Right ventricle myocardium superior (tissue), 1 donor: ENCODE measurements around the gene NDUFAF4. TPM values are rescaled to one million over a fixed set of nuclear protein-coding genes. Genes with fewer than 3 reads are reported as not detected.
A peak's percentile ranks its signal among the peaks of the same experiment; 100 is the strongest.
"Not testable (repeated sequence)": the region's sequence is repeated elsewhere in the genome, so short reads cannot be mapped to it uniquely, and the experiment has no call there.

Experiments
- ATAC-seq: fragments of 200-7000 bp; cut with Tn5 transposase; one replicate; pipeline ENCODE4 v1.9.1; 2020; ENCODE audit warnings: mild to moderate bottlenecking; ENCODE audit not compliant: poor library complexity
- DNase-seq: peaks from one replicate; pipeline ENCODE4 v3.0.0-alpha.2; 2020
- intact Hi-C: fragments of 100-400 bp; cut with DNase I; formaldehyde crosslinking; loops from one replicate; pipeline ENCODE4 v1.11.2; 2022
- total RNA-seq: library from RNA; stranded (reverse); fragmentation: NEBNext Ultra II Directional; extraction: Animal tissue kit (Norgen Biotek cat#: 25700); gene quantifications from one replicate; pipeline ENCODE4 v1.2.1, GENCODE V29; 2021
- donor health status: DM: no; HTN: yes; CAD: no; lungs with severe emphysema.

The NDUFAF4 gene
- total RNA-seq, 1 donor from 2014 or later = 101 TPM

DNA sequence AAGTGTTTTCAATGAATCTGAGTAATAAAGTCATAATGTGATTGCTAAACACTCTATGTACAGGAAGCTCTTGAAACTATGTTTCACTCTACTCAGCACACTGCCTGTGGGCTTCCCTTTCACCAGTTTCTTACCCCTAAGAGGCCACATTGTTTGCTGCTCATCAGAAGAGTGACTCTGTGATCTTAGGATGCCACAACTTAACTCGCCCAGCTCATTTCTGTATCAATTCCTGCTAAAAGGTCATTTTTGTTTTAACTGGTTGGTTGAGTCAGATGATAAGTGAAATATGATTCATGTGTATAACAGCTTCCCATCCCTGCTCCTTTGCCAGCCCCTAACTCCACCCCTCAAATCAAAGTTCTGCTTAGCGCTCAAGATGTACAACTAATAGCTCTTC is 9.8 kb upstream of the NDUFAF4 start:
- DNase-seq (no peak), ATAC-seq (no peak)
- intact Hi-C loops = no loop called here

DNA sequence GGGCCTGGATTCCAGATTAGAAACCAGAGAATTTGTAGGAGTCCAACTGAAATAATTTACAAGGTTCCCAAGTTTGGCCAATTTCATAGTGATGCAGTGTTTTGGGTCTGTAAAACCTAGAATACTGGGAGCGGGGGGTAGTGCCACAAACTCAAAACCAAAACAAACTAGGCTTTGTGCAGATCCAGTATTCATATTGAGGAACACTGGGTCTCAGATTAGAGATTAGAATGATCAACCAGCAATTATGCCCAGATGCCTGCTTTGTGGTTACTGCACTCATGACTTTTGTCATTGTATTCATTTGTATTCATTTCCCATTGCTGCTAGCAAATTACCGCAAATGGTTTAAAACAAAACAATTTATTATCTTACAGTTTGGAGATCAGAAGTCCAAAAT is 3.2 kb upstream of the NDUFAF4 start:
- ATAC-seq (no peak), DNase-seq (no peak)
- intact Hi-C loops = no loop called here

DNA sequence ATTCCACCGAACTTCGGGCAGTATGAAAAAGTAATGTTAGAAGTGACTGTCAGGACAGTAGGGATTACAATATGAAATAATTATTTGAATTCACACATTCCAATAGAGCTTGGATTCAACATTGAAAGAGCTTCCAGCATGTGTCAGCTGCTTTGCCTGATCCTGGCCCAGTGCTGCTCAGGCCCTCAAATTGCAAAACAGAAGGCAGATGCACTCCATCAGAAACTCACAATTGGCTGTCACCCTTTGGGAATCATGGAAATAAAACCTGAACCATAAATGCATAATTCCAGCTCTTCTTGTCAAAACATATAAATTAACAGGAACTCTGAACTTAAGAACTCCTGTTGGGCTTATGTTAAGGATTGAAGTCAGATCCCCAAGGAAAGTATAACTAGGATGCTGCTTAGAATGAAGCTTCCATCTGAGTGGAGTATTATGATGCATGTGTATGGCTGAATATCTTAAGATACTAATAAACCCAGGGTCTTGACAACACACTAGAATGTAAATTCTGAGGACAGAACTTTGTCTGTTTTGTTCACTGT is 1.8 kb upstream of the NDUFAF4 start:
- intact Hi-C loops = loop anchor here (5.0 kb wide), 3 partner anchors 62 to 277 kb away; partner anchors contain the start of gene GPR63
- ATAC-seq (no peak), DNase-seq (no peak)

DNA sequence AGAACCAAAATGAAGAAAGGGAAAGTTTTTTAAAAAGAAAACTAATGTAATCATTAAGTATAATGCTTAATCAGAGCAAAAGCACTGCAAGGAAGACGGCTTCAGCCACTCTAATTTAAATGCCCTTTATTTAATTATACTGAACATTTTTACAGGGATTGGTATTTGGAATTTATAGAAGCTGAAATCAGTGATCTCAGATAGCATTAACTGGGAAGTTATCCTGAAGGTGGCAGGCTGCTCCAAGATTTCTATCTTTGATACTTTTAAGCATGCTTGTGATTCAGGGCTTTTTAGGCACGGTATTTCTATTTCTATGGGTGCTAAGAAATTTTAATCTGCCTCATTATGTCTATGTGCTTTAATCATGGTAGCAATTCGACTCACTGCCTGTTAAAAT is 1.3 kb upstream of the NDUFAF4 start:
- intact Hi-C loops = loop anchor here (5.0 kb wide), 3 partner anchors 62 to 277 kb away; partner anchors contain the start of gene GPR63
- peak; percentile 32 for ATAC-seq
- no peak for DNase-seq

DNA sequence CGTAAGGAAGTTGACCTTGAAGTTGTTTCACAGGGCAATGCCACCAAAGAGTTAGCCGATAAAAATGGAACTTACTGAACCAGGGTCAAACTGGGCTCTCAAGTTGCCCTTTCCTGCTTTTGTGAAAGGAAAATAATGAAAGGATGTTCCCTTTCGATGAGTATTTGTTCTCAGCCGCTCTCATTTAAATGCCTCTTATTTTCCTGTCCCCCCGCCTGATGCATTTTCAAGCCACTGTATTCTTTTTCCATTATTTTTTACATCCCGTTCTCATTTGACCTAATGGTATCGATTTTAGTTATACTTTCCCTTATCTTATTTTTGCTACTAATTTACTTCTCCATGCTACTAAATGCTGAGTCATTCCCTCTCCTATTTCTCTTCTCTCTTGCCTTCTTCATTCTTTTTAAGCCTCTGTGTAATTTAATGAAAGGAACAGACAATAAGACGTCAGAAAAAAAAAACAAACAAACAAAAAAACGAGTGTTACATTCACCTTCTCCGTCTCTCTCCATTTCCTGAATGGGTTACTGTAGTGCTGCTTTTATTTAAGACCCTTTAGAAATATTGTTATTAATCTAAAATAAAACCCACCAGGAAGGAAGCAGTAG is 655 bp upstream of the NDUFAF4 start:
- intact Hi-C loops = loop anchor here (5.0 kb wide), 3 partner anchors 61 to 276 kb away; partner anchors contain the start of gene GPR63
- ATAC-seq (no peak), DNase-seq (no peak)

DNA sequence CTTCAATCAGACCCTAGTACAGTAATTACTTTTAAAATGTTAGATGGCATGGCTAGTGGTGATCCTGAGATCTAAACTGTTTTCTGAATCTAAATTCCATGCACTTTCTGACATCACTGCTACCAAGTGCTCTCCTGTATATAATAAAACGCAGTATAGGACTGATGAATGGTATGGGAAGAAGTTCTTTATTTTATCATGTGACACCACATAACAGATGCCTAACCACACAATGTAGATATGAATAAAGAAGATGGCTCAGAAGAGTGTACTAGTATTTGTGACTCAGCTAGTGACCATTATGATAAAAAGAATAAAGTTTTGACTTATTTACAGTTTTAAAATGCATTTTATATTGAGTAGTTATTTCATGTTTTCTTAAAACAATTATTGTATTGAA is 8.5 kb downstream of the NDUFAF4 start:
- DNase-seq = no peak
- intact Hi-C loops = no loop called here
- no peak for ATAC-seq

DNA sequence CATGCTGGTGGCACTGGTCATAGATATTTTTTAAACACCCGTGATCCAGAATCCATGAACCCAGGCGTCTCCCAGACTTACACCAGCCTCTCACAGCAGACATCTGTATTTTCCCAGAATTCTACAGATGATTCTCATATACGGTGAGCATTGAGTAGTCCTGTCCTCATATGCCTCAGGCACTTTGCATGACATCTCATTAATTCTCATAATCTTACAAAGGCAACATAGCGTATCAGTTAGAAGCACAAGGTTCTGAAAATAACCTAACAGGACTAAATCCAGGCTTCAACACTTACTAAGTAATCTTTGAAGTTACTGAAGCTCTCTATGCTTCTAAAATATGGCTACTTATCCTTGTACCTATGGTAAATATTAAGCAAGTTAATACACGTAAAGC is 8.9 kb downstream of the NDUFAF4 start:
- ATAC-seq = no peak
- DNase-seq = no peak
- intact Hi-C loops = no loop called here

DNA sequence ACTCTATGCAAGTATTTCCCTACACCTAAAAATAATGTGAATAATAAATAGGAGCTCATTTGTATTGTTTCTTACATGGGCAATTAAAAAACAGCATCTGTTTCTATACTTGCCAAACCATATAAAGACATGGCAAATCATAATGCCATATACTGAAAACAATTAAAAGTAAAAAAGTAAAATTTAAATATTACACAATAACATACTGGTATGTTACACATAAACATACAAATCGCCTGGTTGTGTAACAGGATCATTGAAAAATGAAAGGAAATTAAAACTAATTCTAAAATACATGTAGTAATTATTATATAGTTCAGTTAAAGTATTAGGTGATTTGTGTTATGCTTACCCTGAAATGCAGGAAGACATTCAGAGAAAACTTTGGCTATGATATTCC is 11.2 kb downstream of the NDUFAF4 start:
- intact Hi-C loops = no loop called here
- ATAC-seq (no peak), DNase-seq (no peak)

DNA sequence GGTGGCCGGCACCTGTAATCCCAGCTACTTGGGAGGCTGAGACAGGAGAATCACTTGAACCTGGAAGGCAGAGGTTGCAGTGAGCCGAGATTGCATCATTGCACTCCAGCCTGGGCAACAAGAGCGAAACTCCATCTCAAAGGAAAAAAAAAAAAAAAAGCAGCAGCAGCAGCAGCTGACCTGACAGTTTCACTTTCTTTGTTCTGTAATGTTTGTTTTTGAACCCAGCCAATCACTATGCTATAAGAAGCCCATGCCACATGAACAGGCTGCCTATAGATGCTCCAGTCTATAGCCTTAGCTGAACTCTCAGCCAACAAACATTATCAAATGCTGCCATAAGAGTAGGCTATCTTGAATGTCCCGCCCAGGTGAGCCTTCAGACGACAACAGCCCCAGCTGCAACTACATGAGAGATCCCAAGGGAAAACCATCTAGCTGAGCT is 12.5 kb downstream of the NDUFAF4 start:
- intact Hi-C loops, ATAC-seq, DNase-seq: not testable (repeated sequence)

DNA sequence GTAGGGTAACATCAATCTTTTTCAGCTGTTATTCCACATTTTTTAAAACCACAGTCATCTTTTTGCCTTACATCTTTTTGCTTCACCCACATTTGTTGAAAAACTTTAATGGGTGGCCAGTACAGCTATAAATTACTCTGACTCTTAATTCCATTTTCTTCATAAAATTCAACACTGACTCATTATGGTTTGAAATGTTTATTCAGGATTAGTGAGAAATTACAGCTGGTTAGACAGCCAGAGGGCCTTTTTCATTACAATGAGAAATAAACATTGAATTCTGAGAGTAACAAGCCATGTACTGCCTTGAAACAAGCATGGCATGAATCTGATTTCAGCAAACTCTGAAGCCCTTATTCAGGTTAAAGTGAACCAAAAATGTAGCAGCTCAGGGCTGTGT is 19.5 kb downstream of the NDUFAF4 start:
- ATAC-seq = no peak
- no peak for DNase-seq
- intact Hi-C loops = no loop called here

DNA sequence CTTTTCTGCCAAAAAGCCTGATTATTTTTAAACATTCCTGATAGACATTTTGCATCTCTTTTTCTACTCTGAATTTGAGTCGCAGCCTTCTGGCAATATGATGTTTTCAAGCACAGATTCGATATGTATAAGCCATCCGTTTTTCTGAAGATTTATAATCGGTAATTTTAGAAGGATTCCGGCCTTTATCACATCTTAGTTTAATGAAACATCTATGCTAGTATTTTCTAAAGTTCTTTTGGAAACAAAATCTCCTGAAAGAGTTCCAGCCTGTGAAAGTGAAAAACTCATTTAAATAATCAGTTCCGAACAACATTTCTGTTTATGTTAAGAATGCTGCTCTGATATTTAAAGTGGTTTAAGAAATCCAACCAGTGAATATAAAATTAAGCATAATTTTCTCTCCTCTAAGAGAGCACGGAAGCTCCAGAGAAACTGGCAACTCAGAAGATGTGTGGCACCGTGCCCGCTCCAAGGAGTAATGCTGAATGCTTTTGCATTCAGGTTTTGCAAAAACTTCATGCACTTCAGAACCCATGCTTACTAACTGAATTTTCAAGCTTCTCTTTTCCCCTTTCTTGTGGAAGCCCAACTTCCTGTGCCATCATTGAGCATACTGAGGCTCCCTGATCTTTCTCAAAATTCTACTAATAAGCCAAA is 20.7 kb downstream of the NDUFAF4 start:
- no peak for ATAC-seq
- intact Hi-C loops = no loop called here
- no peak for DNase-seq

DNA sequence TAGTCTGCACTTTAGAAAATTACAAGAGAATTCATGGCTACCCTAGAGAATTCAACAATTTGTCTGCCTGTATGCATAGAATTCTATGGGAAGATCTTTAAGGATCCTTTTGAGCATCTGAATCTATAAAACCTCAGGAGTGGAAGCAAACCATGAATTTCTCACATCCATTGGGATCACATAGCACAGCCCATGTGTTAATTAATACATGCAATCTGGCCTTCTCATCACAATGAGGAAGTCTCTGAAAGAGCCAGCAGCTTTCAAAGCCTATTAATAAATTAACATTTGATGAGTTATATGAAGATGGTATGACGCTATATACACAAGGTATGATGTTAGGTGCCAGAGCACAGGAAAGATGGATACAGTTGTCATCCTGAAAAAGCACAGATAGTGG is 24.7 kb downstream of the NDUFAF4 start:
- DNase-seq (no peak), ATAC-seq (no peak)
- intact Hi-C loops = no loop called here

DNA sequence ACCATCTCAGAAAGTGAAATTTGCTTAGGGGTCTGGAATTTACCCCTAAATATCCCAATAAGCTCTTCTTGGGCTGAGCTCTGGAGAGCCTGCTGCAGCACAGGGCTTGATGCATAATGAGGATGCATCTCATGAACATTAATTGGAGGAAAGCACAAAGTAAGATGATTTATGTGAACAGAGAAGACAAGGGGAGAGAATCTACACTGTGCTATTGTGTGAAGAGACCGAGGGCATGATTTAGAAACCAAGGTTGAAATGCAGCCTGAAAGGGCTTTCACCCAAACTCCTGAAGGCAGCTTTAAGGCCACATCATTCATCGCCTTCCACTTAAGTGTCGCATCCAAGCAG is 32.7 kb downstream of the NDUFAF4 start:
- DNase-seq (no peak), ATAC-seq (no peak)
- intact Hi-C loops = no loop called here

DNA sequence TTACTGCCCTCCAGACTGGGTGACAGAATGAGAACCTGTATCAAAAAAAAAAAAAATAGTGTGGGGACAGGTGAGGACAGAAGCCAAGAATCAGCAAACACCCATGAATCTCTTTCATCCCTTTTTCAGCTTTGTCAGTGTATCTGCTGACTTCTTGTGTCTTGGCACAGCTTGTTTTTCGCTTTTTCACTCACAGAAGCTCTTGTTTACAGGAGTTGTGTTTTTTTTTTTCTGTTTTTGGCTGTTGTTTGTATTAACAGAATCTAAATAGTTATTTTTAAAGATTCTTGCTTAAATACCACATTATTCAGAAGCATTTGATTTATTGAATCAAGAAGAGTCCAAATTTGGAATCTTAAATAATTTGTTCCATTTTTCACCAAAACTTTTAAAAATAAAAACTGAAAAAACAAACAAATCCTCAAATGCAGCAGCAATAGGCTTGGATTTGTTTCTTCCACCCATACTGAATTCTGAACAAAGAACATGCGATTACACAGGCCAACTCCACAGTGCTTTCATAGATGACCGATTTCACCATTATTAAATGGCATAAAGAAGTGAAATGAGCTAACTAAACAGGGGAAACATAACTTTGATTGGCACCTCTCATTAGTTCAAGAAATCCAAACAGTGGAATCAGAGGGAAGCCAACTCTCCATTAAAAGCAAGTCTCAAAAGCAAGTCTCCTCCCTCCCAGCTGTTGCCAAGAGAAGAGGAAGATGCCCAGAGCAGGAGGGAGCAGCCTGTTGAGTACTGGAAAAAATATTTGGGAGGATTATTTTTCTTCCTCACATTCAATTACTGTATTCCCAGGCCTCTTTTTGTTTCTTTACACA is 33.3 kb downstream of the NDUFAF4 start:
- intact Hi-C loops = no loop called here
- ATAC-seq (no peak), DNase-seq (no peak)

DNA sequence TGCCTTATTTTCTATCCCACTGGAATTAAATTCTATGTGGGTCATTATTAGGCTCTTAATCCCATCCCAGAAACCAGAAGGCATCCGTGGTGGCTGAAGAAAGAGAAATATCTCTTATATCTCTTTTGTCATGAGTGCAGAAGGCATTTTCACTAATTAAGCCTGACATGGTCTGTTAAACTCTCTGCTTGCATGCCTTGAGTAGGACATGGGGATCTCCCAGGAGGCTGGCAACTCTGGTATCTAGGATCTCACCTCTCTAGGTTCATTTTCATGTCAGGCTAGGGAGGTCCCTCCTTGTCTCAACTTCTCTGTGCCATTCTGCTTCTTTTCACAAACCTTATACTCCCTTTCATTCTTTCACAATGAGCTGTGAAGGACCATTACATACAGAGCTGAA is 35.1 kb downstream of the NDUFAF4 start:
- DNase-seq = no peak
- ATAC-seq = no peak
- intact Hi-C loops = no loop called here

DNA sequence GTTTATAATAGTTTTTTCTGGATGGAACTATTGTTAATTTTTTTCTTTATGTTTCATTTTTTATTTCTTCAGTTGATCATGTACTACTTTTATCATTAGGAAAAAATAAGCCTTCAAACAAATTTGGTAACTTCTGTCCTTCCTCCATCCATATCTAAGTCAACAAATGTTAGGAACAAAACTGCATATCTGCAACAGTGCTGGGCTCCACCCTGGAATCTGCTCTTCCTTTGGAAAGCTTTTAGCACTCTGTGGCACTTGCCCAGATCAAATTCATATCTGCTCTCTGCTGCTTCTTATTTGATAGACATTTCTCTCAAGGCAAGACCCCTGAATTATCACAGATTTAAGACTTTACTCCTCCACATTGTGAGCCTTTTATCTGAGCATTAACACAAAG is 36.1 kb downstream of the NDUFAF4 start:
- ATAC-seq (no peak), DNase-seq (no peak)
- intact Hi-C loops = no loop called here

DNA sequence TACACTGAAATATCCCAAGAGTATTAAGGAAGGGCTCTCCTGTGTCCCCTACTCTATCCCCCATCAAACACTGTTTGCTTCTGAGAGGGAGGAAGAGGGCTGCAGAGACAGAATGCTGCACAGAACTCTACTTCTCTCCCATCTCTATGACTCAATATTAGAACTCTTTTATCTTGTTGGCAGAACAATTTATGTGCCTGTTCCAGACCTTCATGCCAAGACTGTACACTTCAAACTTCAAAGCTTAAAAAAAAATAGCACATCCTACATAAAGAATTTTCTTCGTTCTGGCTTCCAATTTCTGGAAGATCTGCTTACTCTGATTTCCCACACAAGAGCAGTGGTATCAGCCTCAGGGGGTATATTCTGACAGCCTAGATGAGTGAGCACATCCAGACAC is 40.8 kb downstream of the NDUFAF4 start:
- ATAC-seq (peak; percentile 64), DNase-seq (no peak)
- intact Hi-C loops = no loop called here

DNA sequence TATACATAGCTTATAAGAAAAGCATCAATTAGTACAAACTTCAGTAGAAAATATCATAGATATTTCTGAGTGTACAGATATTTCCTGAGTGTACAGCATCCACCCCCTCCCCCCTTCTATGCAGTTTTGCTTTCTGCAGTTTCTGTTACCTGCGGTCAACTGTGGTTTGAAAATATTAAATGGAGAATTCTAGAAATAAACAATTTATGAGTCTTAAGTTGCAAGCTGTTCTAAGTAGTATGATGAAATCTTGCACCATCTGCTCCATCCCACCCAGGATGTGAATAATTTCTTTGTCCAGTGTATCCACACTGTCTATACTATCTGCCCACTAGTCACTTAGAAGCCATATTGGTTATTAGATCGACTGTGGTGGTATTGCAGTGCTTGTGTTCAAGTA is 44.6 kb downstream of the NDUFAF4 start:
- no peak for ATAC-seq
- DNase-seq = no peak
- intact Hi-C loops = no loop called here

DNA sequence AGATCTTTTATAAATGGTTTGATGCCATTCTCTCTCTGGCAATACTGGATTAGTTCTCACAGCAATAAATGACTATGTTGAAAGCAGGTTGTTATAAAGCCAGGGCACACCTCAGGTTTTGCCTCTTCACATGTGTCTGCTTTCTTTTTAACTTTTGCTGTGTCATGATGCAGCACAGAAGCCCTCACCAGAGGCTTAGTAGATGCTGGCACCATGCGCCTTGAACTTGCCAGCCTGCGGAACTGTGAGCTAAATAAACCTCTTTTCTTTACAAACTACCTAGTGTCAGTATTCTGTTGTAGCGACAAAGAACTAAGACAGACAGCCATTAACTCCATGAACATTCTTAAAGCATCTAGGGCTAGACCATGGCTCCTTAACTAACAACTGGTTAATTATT is 45.1 kb downstream of the NDUFAF4 start:
- DNase-seq = no peak
- intact Hi-C loops = no loop called here

DNA sequence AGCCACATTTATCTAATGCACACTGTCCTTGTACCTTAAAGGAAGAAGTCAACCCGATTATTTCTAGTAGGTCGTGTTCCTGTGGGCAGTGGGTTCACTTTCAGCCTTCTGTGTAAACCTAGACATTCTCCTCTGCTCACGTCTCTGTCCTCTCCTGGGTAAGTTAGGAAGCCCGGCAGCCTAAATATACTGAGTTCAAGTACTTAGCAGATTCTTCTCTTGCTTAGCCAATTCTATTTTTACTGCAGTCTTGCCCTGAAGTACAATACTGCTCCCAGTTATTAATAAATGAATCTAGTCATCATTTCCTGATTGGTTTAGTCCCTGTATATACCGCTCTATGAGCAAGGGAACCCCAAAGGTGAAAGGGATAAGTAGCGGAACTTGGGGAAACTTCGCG is 45.8 kb downstream of the NDUFAF4 start:
- peak; percentile 75 for ATAC-seq
- no peak for DNase-seq
- intact Hi-C loops = no loop called here

More for the DNA sequence above, 45.1 kb downstream of the NDUFAF4 start:
- no peak for ATAC-seq
